ENCODE data around the gene UGCG.

UGCG gene

DNA sequence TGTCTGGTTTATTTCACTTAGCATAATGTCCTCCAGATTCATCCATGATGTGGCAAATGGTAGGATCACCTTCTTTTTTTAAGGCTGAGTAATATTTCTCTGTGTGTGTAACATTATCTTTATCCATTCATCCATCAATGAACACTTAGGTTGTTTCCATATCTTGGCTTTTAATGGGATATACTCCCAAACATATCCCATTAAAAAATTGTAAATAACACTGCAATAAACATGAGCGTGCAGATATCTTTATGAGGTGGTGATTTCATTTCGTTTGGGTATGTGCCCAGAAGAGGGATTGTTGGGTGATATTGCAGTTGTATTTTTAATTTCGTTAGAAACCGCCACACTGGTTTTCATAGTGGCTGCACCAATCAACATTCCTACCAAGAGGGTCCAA is 36.2 kb upstream of the UGCG start:
- TF ChIP-seq, protein P1, sequence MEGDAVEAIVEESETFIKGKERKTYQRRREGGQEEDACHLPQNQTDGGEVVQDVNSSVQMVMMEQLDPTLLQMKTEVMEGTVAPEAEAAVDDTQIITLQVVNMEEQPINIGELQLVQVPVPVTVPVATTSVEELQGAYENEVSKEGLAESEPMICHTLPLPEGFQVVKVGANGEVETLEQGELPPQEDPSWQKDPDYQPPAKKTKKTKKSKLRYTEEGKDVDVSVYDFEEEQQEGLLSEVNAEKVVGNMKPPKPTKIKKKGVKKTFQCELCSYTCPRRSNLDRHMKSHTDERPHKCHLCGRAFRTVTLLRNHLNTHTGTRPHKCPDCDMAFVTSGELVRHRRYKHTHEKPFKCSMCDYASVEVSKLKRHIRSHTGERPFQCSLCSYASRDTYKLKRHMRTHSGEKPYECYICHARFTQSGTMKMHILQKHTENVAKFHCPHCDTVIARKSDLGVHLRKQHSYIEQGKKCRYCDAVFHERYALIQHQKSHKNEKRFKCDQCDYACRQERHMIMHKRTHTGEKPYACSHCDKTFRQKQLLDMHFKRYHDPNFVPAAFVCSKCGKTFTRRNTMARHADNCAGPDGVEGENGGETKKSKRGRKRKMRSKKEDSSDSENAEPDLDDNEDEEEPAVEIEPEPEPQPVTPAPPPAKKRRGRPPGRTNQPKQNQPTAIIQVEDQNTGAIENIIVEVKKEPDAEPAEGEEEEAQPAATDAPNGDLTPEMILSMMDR (IDR thresholded peaks at IDR 0.05; ENCODE audit: borderline replicate concordance, insufficient read depth, low read depth, low read length) = no peak
- H3K4me3 ChIP-seq (ENCODE audit: low read depth, low read length) = no peak overlapping the region

DNA sequence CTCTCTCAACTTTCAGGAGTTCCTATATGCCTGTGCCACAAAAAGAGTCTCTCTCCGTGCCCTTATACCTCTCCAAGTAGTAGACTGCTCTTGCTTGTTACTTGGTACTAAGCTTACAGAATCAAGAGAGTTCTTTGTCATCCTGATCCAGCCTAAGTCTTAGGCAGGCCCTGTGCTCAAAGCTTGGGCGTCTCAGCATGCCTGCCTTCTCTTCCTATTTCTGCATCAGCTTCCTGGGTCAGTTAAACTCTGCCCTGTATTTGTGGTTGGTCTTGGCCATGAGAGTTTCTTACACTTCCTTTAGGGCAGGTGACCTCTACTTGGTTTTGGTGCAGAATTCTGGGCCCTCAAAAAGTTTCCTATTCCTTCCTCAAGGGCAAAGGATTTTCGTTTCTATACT is 33.0 kb upstream of the UGCG start:
- TF ChIP-seq, protein P1 (IDR thresholded peaks at IDR 0.05; ENCODE audit: borderline replicate concordance, insufficient read depth, low read depth, low read length) = no peak
- H3K4me3 ChIP-seq (ENCODE audit: low read depth, low read length) = no peak overlapping the region

DNA sequence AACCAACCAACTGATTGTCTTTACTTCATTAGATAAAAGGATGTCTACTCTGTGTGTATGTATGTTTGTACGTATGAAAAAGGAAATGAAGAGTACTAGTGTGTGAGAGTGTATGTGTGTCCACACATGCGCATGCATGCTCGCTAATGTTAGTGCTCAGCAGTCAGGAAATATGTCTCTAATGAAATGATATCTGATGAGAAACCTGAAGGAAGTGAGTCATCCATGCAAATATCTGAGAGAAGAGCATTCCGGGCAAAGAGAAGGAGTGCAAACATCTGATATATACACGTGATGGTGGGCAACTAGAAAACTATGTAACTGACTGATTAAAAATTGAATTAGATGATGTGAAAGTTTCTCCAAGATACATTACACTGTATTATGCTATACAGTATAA is 29.6 kb upstream of the UGCG start:
- TF ChIP-seq, protein P1 (IDR thresholded peaks at IDR 0.05; ENCODE audit: borderline replicate concordance, insufficient read depth, low read depth, low read length) = no peak

GRCh38 chr9:111868475-111868874 is 28.1 kb upstream of the UGCG start:
- no peak overlapping the region for H3K4me3 ChIP-seq (ENCODE audit: low read depth, low read length)
- TF ChIP-seq, protein P1 (IDR thresholded peaks at IDR 0.05; ENCODE audit: borderline replicate concordance, insufficient read depth, low read depth, low read length) = no peak

More for the DNA sequence above, 29.6 kb upstream of the UGCG start:
- H3K4me3 ChIP-seq (ENCODE audit: low read depth, low read length) = no peak overlapping the region

GRCh38 chr9:111870774-111871498 is 25.7 kb upstream of the UGCG start:
- TF ChIP-seq, protein P1 (IDR thresholded peaks at IDR 0.05; ENCODE audit: borderline replicate concordance, insufficient read depth, low read depth, low read length) = no peak
- H3K4me3 ChIP-seq (ENCODE audit: low read depth, low read length) = no peak overlapping the region

GRCh38 chr9:111871499-111871855 is 25.1 kb upstream of the UGCG start:
- H3K4me3 ChIP-seq (ENCODE audit: low read depth, low read length) = no peak overlapping the region
- TF ChIP-seq, protein P1 (IDR thresholded peaks at IDR 0.05; ENCODE audit: borderline replicate concordance, insufficient read depth, low read depth, low read length) = no peak

DNA sequence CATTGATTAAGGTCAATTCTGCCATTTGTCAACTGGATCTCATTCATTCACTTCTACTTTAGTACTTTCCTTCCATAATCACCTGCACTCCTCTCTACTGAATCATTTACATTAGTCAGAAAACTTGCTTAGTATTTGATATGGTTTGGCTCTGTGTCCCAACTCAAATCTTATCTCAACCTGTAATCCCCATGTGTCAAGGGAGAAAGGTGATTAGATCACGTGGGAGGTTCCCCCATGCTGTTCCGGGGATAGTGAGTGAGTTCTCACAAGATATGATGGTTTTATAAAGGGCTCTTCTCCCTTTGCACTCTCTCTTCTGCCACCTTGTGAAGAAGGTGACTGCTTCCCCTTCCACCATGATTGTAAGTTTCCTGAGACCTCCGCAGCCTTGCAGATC is 23.7 kb upstream of the UGCG start:
- TF ChIP-seq, protein P1 (IDR thresholded peaks at IDR 0.05; ENCODE audit: borderline replicate concordance, insufficient read depth, low read depth, low read length) = no peak
- no peak overlapping the region for H3K4me3 ChIP-seq (ENCODE audit: low read depth, low read length)
